Testis (tissue), 3 donors: ENCODE measurements around the gene PCMTD2. TPM values are rescaled to one million over a fixed set of nuclear protein-coding genes. Genes with fewer than 3 reads are reported as not detected.

ENCODE experiments used
- DNase-seq: peaks from one replicate; pipeline ENCODE4 v3.0.0-alpha.2; 2019
- H3K27ac ChIP-seq, 2 donors: fragments of 200-600 bp; sonication (generic); one replicate each; pipeline ENCODE4 v1.5.1; 2019
- H3K27me3 ChIP-seq: fragments of 200-600 bp; sonication (generic); one replicate; pipeline ENCODE4 v1.5.1; 2019
- H3K36me3 ChIP-seq: fragments of 200-600 bp; sonication (generic); one replicate; pipeline ENCODE4 v1.5.1; 2017; ENCODE audit warnings: low read depth; ENCODE audit errors: missing control alignments
- H3K4me1 ChIP-seq: fragments of 200-600 bp; sonication (generic); one replicate; pipeline ENCODE4 v1.5.1; 2019
- H3K4me3 ChIP-seq, 2 donors: fragments of 200-600 bp; sonication (generic); one replicate each; pipeline ENCODE4 v1.5.1; 2017 to 2019
- H3K9me3 ChIP-seq: fragments of 200-600 bp; sonication (generic); one replicate; pipeline ENCODE4 v1.5.1; 2017
- CTCF ChIP-seq, 3 experiments: fragments of 450-650 bp in 2 of 3; fragments of 200-600 bp in 1 of 3; sonication (generic) in 1 of 3; IDR thresholded peaks; one replicate each; pipeline ENCODE4 v1.5.1; 2016 to 2019; ENCODE audit warnings: antibody characterized with exemption in 3 of 3, mild to moderate bottlenecking in 2 of 3, moderate library complexity in 1 of 3
- POLR2A ChIP-seq: fragments of 450-650 bp; IDR thresholded peaks from one replicate; pipeline ENCODE4 v1.6.1; 2017; ENCODE audit warnings: antibody characterized with exemption, mild to moderate bottlenecking, moderate library complexity
- WGBS, 2 donors: methylation state at CpG; one replicate each; pipeline ENCODE4 v1.1.5; 2018; 5-methylcytosine and 5-hydroxymethylcytosine counted together
- intact Hi-C: fragments of 100-400 bp; cut with DNase I; formaldehyde crosslinking; loops from one replicate; pipeline ENCODE4 v1.15.1; 2023; ENCODE audit warnings: low total_unique reads
- polyA plus RNA-seq: library from polyadenylated mRNA; stranded (reverse); fragments of 350-450 nt; fragmentation: Illumina TruSeq; extraction: RNeasy Lipid Tissue Mini Kit (QIAGEN cat#74804); gene quantifications from one replicate; pipeline ENCODE4 v1.2.3, GENCODE V29; 2014; ENCODE audit warnings: low read depth, low replicate concordance; ENCODE audit not compliant: insufficient read depth
- total RNA-seq, 2 donors: library from RNA; depleted of rRNA; stranded (reverse); fragments of >200 nt; gene quantifications; one replicate each; pipeline ENCODE4 v1.2.3, GENCODE V29; 2016

The PCMTD2 gene
- total and polyA plus RNA-seq, 3 donors from 2014 or later: 57.6 to 156 (median 96.4) TPM

- no peak overlapping the region for H3K4me3 ChIP-seq
- H3K36me3 ChIP-seq: no peaks in the 10 kb centered on the region
- no peak for TF ChIP-seq POLR2A
- no peak for TF ChIP-seq CTCF (IDR thresholded peaks at IDR 0.05)
- no peak overlapping the region for H3K27ac ChIP-seq
- intact Hi-C loops: no loop called here
- no peaks in the 10 kb centered on the region for H3K27me3 ChIP-seq
- H3K4me1 ChIP-seq: peaks cover 20% of the 10 kb centered on the region
- DNase-seq: peak; percentile 81
- 73 to 81% methylated on average over 10 of the region's 10 CpGs for WGBS, 2 donors
- H3K9me3 ChIP-seq: no peaks in the 10 kb centered on the region
These were observed 12.6 kb downstream of the PCMTD2 start for GRCh38 chr20:64268174-64268573.

- no peaks in the 10 kb centered on the region for H3K27me3 ChIP-seq
- peaks cover 14% of the 10 kb centered on the region for H3K4me1 ChIP-seq
- H3K36me3 ChIP-seq: no peaks in the 10 kb centered on the region
- peak overlapping the region in 1 of 2 donors; percentile 13 for H3K4me3 ChIP-seq
- no peak for DNase-seq
- H3K9me3 ChIP-seq: no peaks in the 10 kb centered on the region
- no peak overlapping the region for H3K27ac ChIP-seq
- TF ChIP-seq CTCF (IDR thresholded peaks at IDR 0.05): no peak
- TF ChIP-seq POLR2A: no peak
- intact Hi-C loops: no loop called here
- 78 to 85% methylated on average over 52 to 53 of the region's 53 CpGs for WGBS, 2 donors
These were observed 14.3 kb downstream of the PCMTD2 start for GRCh38 chr20:64269604-64270411.

GRCh38 chr20:64271636-64272035, 16.1 kb downstream of the PCMTD2 start:
- H3K27me3 ChIP-seq: no peaks in the 10 kb centered on the region
- no peak overlapping the region for H3K4me3 ChIP-seq
- DNase-seq: no peak
- 73 to 74% methylated on average over 11 of the region's 11 CpGs for WGBS, 2 donors
- intact Hi-C loops: no loop called here
- H3K36me3 ChIP-seq: no peaks in the 10 kb centered on the region
- H3K27ac ChIP-seq: peak overlapping the region in 1 of 2 donors; percentile 10
- H3K4me1 ChIP-seq: peaks cover 7% of the 10 kb centered on the region
- no peaks in the 10 kb centered on the region for H3K9me3 ChIP-seq
- TF ChIP-seq POLR2A (no peak), CTCF (IDR thresholded peaks at IDR 0.05) (no peak)

- Histone ChIP-seq H3K27ac (no peak overlapping the region), H3K27me3 (no peaks in the 10 kb centered on the region), H3K9me3 (no peaks in the 10 kb centered on the region), H3K4me1 (no peaks in the 10 kb centered on the region), H3K36me3 (no peaks in the 10 kb centered on the region), H3K4me3 (no peak overlapping the region)
- intact Hi-C loops: no loop called here
- 87 to 92% methylated on average over 19 of the region's 19 CpGs for WGBS, 2 donors
- TF ChIP-seq CTCF (IDR thresholded peaks at IDR 0.05): no peak
- no peak for TF ChIP-seq POLR2A
- no peak for DNase-seq
These were observed 17.6 kb downstream of the PCMTD2 start for GRCh38 chr20:64273109-64273508.

- no peaks in the 10 kb centered on the region for H3K9me3 ChIP-seq
- no peak for TF ChIP-seq POLR2A
- no peak for TF ChIP-seq CTCF (IDR thresholded peaks at IDR 0.05)
- H3K4me3 ChIP-seq: no peak overlapping the region
- no peak overlapping the region for H3K27ac ChIP-seq
- H3K4me1 ChIP-seq: no peaks in the 10 kb centered on the region
- no peaks in the 10 kb centered on the region for H3K27me3 ChIP-seq
- no peaks in the 10 kb centered on the region for H3K36me3 ChIP-seq
- DNase-seq: no peak
- intact Hi-C loops: no loop called here
- WGBS, 2 donors: 92 to 95% methylated on average over 7 of the region's 7 CpGs
These were observed 21.3 kb downstream of the PCMTD2 start for GRCh38 chr20:64276817-64277216.
